ENCODE results near the gene GUCY2C.

GUCY2C gene

DNA sequence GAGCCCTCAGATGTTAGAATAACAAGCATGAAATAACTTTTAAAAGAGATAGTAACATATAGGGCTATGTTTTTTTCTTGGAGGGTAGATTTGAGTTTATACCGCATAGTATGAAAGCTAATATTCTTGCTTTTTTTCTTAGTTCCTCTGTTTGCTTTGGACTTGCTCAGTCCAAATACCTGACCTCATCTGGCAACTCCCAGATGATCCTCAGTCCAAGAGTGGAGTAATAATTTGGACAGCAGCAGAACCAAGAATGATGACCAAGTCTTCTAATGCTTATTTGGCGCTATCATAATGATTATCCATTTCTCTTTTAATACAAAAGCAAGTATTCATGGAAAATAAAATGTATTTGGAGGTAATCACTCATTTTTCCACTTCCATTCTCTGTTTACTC, 45.6 kb downstream of the GUCY2C start:
- TF ChIP-seq, protein P1, sequence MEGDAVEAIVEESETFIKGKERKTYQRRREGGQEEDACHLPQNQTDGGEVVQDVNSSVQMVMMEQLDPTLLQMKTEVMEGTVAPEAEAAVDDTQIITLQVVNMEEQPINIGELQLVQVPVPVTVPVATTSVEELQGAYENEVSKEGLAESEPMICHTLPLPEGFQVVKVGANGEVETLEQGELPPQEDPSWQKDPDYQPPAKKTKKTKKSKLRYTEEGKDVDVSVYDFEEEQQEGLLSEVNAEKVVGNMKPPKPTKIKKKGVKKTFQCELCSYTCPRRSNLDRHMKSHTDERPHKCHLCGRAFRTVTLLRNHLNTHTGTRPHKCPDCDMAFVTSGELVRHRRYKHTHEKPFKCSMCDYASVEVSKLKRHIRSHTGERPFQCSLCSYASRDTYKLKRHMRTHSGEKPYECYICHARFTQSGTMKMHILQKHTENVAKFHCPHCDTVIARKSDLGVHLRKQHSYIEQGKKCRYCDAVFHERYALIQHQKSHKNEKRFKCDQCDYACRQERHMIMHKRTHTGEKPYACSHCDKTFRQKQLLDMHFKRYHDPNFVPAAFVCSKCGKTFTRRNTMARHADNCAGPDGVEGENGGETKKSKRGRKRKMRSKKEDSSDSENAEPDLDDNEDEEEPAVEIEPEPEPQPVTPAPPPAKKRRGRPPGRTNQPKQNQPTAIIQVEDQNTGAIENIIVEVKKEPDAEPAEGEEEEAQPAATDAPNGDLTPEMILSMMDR (IDR thresholded peaks at IDR 0.05; ENCODE audit: low read length), result no peak
- TF ChIP-seq EZH2 (IDR thresholded peaks at IDR 0.05; ENCODE audit: borderline replicate concordance, low read length), result no peak
- Histone ChIP-seq H3K9me3 (ENCODE audit: low read length) (no peaks in the 10 kb centered on the region), H3K4me1 (ENCODE audit: insufficient read depth, low read length, severe bottlenecking) (peaks cover 7% of the 10 kb centered on the region), H3K27ac (ENCODE audit: low read depth, low read length, poor library complexity, severe bottlenecking) (no peak overlapping the region), H4K20me1 (ENCODE audit: insufficient read depth, low read length) (no peaks in the 10 kb centered on the region), H3K4me2 (ENCODE audit: low read length) (no peak overlapping the region), H3K9me2 (ENCODE audit: low read depth, low read length) (no peaks in the 10 kb centered on the region), H3K4me3 (ENCODE audit: low read depth, low read length, poor library complexity, severe bottlenecking) (no peak overlapping the region), H3K27me3 (ENCODE audit: insufficient read depth, low read length) (no peaks in the 10 kb centered on the region), H3F3A (ENCODE audit: insufficient read depth, low read length) (no peaks in the 10 kb centered on the region), H2AFZ (ENCODE audit: low read length) (no peak overlapping the region), H3K9ac (ENCODE audit: low read length) (no peak overlapping the region), H3K36me3 (ENCODE audit: insufficient read depth, low read length) (no peaks in the 10 kb centered on the region), H3K79me2 (ENCODE audit: insufficient read depth, low read length) (no peaks in the 10 kb centered on the region)

DNA sequence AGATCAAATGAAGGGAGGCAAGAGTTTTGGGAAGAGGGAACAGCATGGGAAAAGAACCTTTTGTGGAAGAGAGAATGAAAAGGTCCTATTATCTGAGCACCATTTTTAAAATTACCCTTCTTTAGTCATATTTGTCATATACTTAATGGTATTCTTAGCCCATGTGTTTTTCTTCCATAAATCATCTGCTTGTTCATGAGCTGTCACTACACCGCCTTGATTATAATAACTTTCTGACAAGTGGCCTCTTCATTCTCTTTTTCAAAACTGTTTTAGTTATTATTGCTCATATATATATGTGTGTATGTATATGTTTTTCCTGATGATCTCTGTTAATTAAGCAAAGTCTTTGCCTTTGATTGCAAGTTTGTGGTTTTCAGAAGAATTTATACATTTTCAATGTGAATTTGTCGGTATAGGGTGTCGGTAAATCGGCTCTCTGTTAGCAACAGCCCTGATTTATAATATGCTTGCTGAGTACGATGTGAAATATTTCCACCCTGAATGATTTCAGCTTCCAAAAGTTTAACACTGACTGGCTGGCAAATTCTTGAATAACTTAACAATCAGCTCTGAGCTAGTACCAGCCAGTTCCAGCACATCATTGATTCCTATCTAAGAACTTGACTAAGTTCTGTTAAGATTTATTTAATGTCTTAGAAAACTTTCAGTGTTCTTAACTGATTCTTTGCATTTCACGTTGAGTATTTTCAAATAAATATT, 49.2 kb downstream of the GUCY2C start:
- Histone ChIP-seq H3F3A (ENCODE audit: insufficient read depth, low read length) (no peaks in the 10 kb centered on the region), H3K27me3 (ENCODE audit: insufficient read depth, low read length) (no peaks in the 10 kb centered on the region), H3K4me1 (ENCODE audit: insufficient read depth, low read length, severe bottlenecking) (peaks cover 24% of the 10 kb centered on the region), H3K36me3 (ENCODE audit: insufficient read depth, low read length) (no peaks in the 10 kb centered on the region), H3K79me2 (ENCODE audit: insufficient read depth, low read length) (no peaks in the 10 kb centered on the region), H4K20me1 (ENCODE audit: insufficient read depth, low read length) (no peaks in the 10 kb centered on the region), H3K9ac (ENCODE audit: low read length) (no peak overlapping the region), H3K4me2 (ENCODE audit: low read length) (no peak overlapping the region), H3K9me2 (ENCODE audit: low read depth, low read length) (no peaks in the 10 kb centered on the region), H3K9me3 (ENCODE audit: low read length) (no peaks in the 10 kb centered on the region), H2AFZ (ENCODE audit: low read length) (no peak overlapping the region), H3K27ac (ENCODE audit: low read depth, low read length, poor library complexity, severe bottlenecking) (no peak overlapping the region), H3K4me3 (ENCODE audit: low read depth, low read length, poor library complexity, severe bottlenecking) (no peak overlapping the region)
- TF ChIP-seq EZH2 (IDR thresholded peaks at IDR 0.05; ENCODE audit: borderline replicate concordance, low read length), result no peak
- TF ChIP-seq, protein P1 (IDR thresholded peaks at IDR 0.05; ENCODE audit: low read length), result no peak

DNA sequence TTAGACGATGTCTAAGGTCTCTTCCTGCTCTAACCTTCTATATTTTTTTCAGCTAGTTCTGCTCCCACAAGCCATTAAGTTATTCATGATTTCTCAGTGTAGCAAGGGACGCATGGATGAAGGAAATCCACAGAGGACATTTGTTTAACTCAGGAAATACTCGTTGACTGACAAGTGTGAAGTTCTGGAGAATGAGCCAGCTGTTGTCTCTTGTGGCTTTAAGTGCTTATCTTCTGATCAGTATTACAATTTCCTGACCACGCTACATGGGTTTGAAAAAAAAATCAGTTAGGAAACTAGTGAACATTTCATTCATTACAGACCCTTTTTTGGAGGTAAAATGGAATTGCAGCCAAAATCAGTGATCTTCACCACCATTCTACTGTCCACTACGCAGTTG, 53.1 kb downstream of the GUCY2C start:
- Histone ChIP-seq H3K27ac (ENCODE audit: low read depth, low read length, poor library complexity, severe bottlenecking) (peak overlapping the region; percentile 29), H4K20me1 (ENCODE audit: insufficient read depth, low read length) (no peaks in the 10 kb centered on the region), H3K9me2 (ENCODE audit: low read depth, low read length) (no peaks in the 10 kb centered on the region), H3K4me3 (ENCODE audit: low read depth, low read length, poor library complexity, severe bottlenecking) (no peak overlapping the region), H3K36me3 (ENCODE audit: insufficient read depth, low read length) (no peaks in the 10 kb centered on the region), H3K79me2 (ENCODE audit: insufficient read depth, low read length) (no peaks in the 10 kb centered on the region), H2AFZ (ENCODE audit: low read length) (peak overlapping the region; percentile 93; the same call in 1 of the 2 replicates), H3K9ac (ENCODE audit: low read length) (peak overlapping the region; percentile 20; the same call in 1 of the 2 replicates), H3K9me3 (ENCODE audit: low read length) (no peaks in the 10 kb centered on the region), H3K4me2 (ENCODE audit: low read length) (peak overlapping the region; percentile 42; the same call in 1 of the 2 replicates), H3F3A (ENCODE audit: insufficient read depth, low read length) (no peaks in the 10 kb centered on the region), H3K27me3 (ENCODE audit: insufficient read depth, low read length) (no peaks in the 10 kb centered on the region), H3K4me1 (ENCODE audit: insufficient read depth, low read length, severe bottlenecking) (peaks cover 24% of the 10 kb centered on the region)
- no peak for TF ChIP-seq EZH2 (IDR thresholded peaks at IDR 0.05; ENCODE audit: borderline replicate concordance, low read length)
- TF ChIP-seq, protein P1 (IDR thresholded peaks at IDR 0.05; ENCODE audit: low read length), result no peak
